Hematopoietic multipotent progenitor cell treated with erythropoietin and hydrocortisone succinate and interleukin-3 and kit ligand, for 17 days (in vitro differentiated cells): ENCODE data around the gene ATR.
"Not testable (repeated sequence)": the region's sequence is repeated elsewhere in the genome, so short reads cannot be mapped to it uniquely, and the experiment has no call there.

Experiments used
- DNase-seq: peaks from one replicate; pipeline ENCODE4 v3.0.0-alpha.2; 2015; ENCODE audit warnings: low spot score

ATR gene

GRCh38 chr3:142578329-142579223 lies at the start of gene ATR:
Gene ATR, minus strand, starts transcription at chr3:142578733. Its CDS starts 29 bp downstream, at chr3:142578704.
- peak; percentile 87 for DNase-seq

GRCh38 chr3:142626971-142627370 lies 48.4 kb upstream of the ATR start:
- no peak for DNase-seq

GRCh38 chr3:142625153-142625440 lies 46.6 kb upstream of the ATR start:
- DNase-seq, result no peak

- no peak for DNase-seq
Observed at GRCh38 chr3:142624341-142625152, 46.0 kb upstream of the ATR start.

GRCh38 chr3:142623194-142623593 lies 44.7 kb upstream of the ATR start:
- no peak for DNase-seq

GRCh38 chr3:142622405-142622804 lies 43.9 kb upstream of the ATR start:
- DNase-seq, result no peak

- DNase-seq, result no peak
Observed at GRCh38 chr3:142618917-142619461, 40.5 kb upstream of the ATR start.

- no peak for DNase-seq
Observed at GRCh38 chr3:142615171-142615570, 36.6 kb upstream of the ATR start.

GRCh38 chr3:142614059-142614626 lies 35.6 kb upstream of the ATR start:
- DNase-seq, result no peak

- DNase-seq, result no peak
Observed at GRCh38 chr3:142613491-142613890, 35.0 kb upstream of the ATR start.

GRCh38 chr3:142611206-142611605 lies 32.7 kb upstream of the ATR start:
- DNase-seq, result no peak

- no peak for DNase-seq
Observed at GRCh38 chr3:142609136-142609535, 30.6 kb upstream of the ATR start.

GRCh38 chr3:142608631-142609030 lies 30.1 kb upstream of the ATR start:
- no peak for DNase-seq

GRCh38 chr3:142604940-142605339 lies 26.4 kb upstream of the ATR start:
- no peak for DNase-seq

GRCh38 chr3:142603386-142603705 lies 24.8 kb upstream of the ATR start:
- DNase-seq, result not testable (repeated sequence)

GRCh38 chr3:142602619-142603385 lies 24.3 kb upstream of the ATR start:
- no peak for DNase-seq

- no peak for DNase-seq
Observed at GRCh38 chr3:142601713-142602112, 23.2 kb upstream of the ATR start.

- no peak for DNase-seq
Observed at GRCh38 chr3:142597906-142598305, 19.4 kb upstream of the ATR start.

GRCh38 chr3:142596726-142597088 lies 18.2 kb upstream of the ATR start:
- DNase-seq, result no peak

- peak; percentile 88 for DNase-seq
Observed at GRCh38 chr3:142595951-142596725, 17.6 kb upstream of the ATR start, which contains the start of gene PLS1. Gene PLS1, plus strand, starts transcription at chr3:142596393. Its CDS starts 67,845 bp downstream, at chr3:142664238.

GRCh38 chr3:142595581-142595950 lies 17.0 kb upstream of the ATR start:
- no peak for DNase-seq
